CD4-positive, alpha-beta memory T cell (primary cell): ENCODE measurements around the gene QSOX2. TPM values are rescaled to one million over a fixed set of nuclear protein-coding genes. Genes with fewer than 3 reads are reported as not detected.

Source experiments
- CTCF ChIA-PET: fragments of 350-600 bp; sonication (Branson Sonifier 250); formaldehyde crosslinking; loops from one replicate; lab custom pipeline; 2021; ENCODE audit warnings: inconsistent platforms; ENCODE audit not compliant: partially characterized antibody; lab: Charles Lee
- POLR2A ChIA-PET: fragments of 350-600 bp; sonication (Branson Sonifier 250); formaldehyde crosslinking; loops from one replicate; lab custom pipeline; 2021; ENCODE audit not compliant: partially characterized antibody; lab: Charles Lee
- DNase-seq, 5 donors: peaks; one replicate each; pipeline versions ENCODE4 v3.0.0 to v3.0.0-alpha.2; 2020 to 2022; ENCODE audit warnings: mixed read lengths in 1 of 5
- H3K27ac ChIP-seq: one replicate; pipeline ENCODE4 v1.7.0; 2013; ENCODE audit warnings: low read depth, low read length
- H3K27me3 ChIP-seq: 2 replicates; pipeline ENCODE4 v1.7.0; 2013; ENCODE audit warnings: mild to moderate bottlenecking, low read length, moderate library complexity; ENCODE audit not compliant: insufficient read depth
- H3K36me3 ChIP-seq: 2 replicates; pipeline ENCODE4 v1.7.0; 2013; ENCODE audit warnings: mild to moderate bottlenecking, low read length, moderate library complexity; ENCODE audit not compliant: insufficient read depth
- H3K4me1 ChIP-seq: 2 replicates; pipeline ENCODE4 v1.7.0; 2013; ENCODE audit warnings: mild to moderate bottlenecking, low read length, moderate library complexity; ENCODE audit not compliant: insufficient read depth
- H3K4me3 ChIP-seq, 2 donors: one replicate each; pipeline ENCODE4 v1.7.0; 2013; ENCODE audit warnings: low read length in 2 of 2, mild to moderate bottlenecking in 1 of 2
- H3K9me3 ChIP-seq, 2 donors: one replicate each; pipeline ENCODE4 v1.7.0; 2013; ENCODE audit warnings: low read length in 2 of 2, control low read depth in 1 of 2; ENCODE audit not compliant: control insufficient read depth in 1 of 2
- H3K27ac Mint-ChIP-seq, 7 donors: one replicate each; pipeline ENCODE4 v1.8.0; 2020 to 2021; ENCODE audit warnings: mixed read lengths in 7 of 7, mild to moderate bottlenecking in 6 of 7, inconsistent platforms in 3 of 7, moderate library complexity in 3 of 7
- H3K27me3 Mint-ChIP-seq, 2 donors: one replicate each; pipeline ENCODE4 v1.8.0; 2020 to 2021; ENCODE audit warnings: mixed read lengths in 2 of 2
- H3K36me3 Mint-ChIP-seq, 2 donors: one replicate each; pipeline ENCODE4 v1.8.0; 2020 to 2021; ENCODE audit warnings: mixed read lengths in 2 of 2, inconsistent platforms in 1 of 2, mild to moderate bottlenecking in 1 of 2
- H3K4me1 Mint-ChIP-seq, 4 donors: one replicate each; pipeline ENCODE4 v1.8.0; 2020 to 2021; ENCODE audit warnings: mixed read lengths in 4 of 4, mild to moderate bottlenecking in 1 of 4
- H3K4me3 Mint-ChIP-seq, 8 donors: one replicate each; pipeline ENCODE4 v1.8.0; 2020 to 2021; ENCODE audit warnings: mixed read lengths in 8 of 8, mild to moderate bottlenecking in 7 of 8, moderate library complexity in 6 of 8, inconsistent platforms in 3 of 8
- H3K9me3 Mint-ChIP-seq, 8 donors: one replicate each; pipeline ENCODE4 v1.8.0; 2020 to 2021; ENCODE audit warnings: mixed read lengths in 8 of 8, mild to moderate bottlenecking in 5 of 8, inconsistent platforms in 3 of 8, moderate library complexity in 1 of 8
- intact Hi-C: fragments of 100-400 bp; cut with micrococcal nuclease; formaldehyde crosslinking; loops from one replicate; pipeline ENCODE4 v1.15.1; 2023
- polyA plus RNA-seq, 2 donors: library from polyadenylated mRNA; unstranded; fragments of 300-500 nt; fragmentation: Illumina TruSeq; gene quantifications; one replicate each; pipeline ENCODE4 v1.2.3, GENCODE V29; 2021
- total RNA-seq, 2 experiments: library from RNA; stranded (reverse); gene quantifications; one replicate each; pipeline ENCODE4 v1.2.3, GENCODE V29; 2021

Gene QSOX2
- total and polyA plus RNA-seq, 4 experiments from 2014 or later: 0.35 to 15.0 (median 7.9) TPM

DNA sequence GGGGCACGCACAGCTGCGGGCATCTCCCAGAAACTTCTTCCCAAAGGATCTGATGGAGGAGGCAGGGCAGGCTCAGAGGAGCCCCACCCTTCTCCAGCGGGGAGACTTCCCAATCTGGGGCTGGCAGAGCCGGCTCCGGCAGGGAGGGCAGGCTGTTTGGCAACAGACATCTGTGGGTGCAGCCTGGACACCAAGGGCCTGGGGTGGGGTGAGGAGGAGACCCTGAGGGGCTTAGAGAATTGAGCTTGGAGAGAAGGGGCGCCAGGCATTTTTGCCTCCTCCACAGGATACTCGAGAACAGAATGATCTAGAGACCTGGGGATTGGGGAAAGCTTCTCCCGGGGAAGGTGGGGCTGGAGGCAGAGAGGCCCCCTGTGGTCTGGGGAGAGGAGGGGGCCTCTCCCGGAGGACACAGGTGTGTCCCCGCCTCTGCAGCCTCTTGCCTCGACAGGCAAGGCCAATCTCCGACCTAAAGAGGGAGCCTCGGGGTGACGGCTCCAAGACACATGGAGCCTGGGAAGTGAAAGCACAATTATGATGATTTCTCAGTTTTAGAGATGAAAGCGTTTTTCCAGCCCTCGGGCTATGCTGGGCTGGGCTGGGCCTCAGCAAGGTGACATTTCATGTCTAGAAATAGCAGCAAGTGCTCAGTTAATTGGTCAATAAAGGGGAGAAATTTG is 49.1 kb downstream of the QSOX2 start:
- Histone ChIP-seq H3K27me3 (peaks cover 18% of the 10 kb centered on the region), H3K36me3 (no peaks in the 10 kb centered on the region), H3K9me3 (no peaks in the 10 kb centered on the region), H3K27ac (no peak overlapping the region), H3K4me3 (no peak overlapping the region), H3K4me1 (no peaks in the 10 kb centered on the region)
- Mint-ChIP-seq H3K4me3 (peak overlapping the region in 2 of 8 donors; percentile 45 to 48), H3K27me3 (peaks cover 28 to 32% of the 10 kb centered on the region in 2 donors), H3K4me1 (peaks cover 3 to 8% (median 5%) of the 10 kb centered on the region in 4 donors), H3K27ac (no peak overlapping the region), H3K9me3 (no peaks in the 10 kb centered on the region), H3K36me3 (no peaks in the 10 kb centered on the region)
- no peak for DNase-seq
- intact Hi-C loops: no loop called here
- ChIA-PET CTCF (no interaction called here), POLR2A (no interaction called here)

DNA sequence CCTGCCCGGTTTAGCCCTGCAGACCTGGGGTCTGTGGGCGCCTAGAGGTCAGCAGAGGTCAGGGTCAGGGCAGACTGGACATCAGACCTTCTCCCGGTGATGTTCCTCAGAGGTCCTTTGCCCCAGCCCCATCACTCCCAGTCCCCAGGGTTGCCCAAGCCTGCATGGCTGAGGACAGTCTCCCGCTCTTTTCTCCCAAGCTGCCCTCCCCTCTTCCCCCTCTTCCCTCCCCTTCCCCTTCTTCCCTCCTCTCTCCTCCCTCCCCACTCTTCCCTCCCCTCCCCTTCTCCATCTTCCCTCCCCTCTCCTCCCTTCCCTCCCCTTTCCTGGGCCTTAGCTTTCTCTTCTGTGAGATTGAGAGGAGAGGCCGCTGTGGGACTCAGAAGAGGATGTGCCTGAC is 51.1 kb downstream of the QSOX2 start:
- no peaks in the 10 kb centered on the region for H3K36me3 Mint-ChIP-seq
- Histone ChIP-seq H3K27ac (no peak overlapping the region), H3K36me3 (no peaks in the 10 kb centered on the region), H3K9me3 (no peaks in the 10 kb centered on the region), H3K27me3 (peaks cover 24% of the 10 kb centered on the region), H3K4me3 (no peak overlapping the region), H3K4me1 (no peaks in the 10 kb centered on the region)
- DNase-seq: no peak
- H3K27ac Mint-ChIP-seq: no peak overlapping the region
- CTCF ChIA-PET: no interaction called here
- H3K4me1 Mint-ChIP-seq: peaks cover 3 to 8% (median 5%) of the 10 kb centered on the region in 4 donors
- H3K9me3 Mint-ChIP-seq: no peaks in the 10 kb centered on the region
- peaks cover 28 to 33% of the 10 kb centered on the region in 2 donors for H3K27me3 Mint-ChIP-seq
- POLR2A ChIA-PET: no interaction called here
- intact Hi-C loops: no loop called here
- no peak overlapping the region for H3K4me3 Mint-ChIP-seq

DNA sequence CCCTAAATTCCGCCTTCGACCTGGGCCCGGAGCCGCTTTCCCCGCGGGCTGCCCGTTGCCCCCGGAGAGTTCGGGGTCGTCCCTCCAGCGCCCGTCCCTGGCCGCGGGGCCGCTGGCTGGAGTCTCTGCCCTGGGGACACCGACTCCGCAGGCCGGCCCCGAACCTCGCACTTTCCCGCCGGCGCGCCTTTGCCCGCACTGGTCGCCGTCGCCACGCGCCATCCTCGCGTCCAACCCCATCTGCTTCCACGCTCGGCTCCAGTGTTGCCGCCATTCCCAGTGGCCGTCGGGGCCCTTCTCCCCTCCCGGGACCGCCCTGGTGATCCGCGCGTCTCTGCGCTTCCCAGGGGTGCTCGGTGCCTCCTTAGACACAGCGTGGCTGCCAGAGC is 51.7 kb downstream of the QSOX2 start:
- intact Hi-C loops: no loop called here
- Mint-ChIP-seq H3K4me1 (peaks cover 3 to 8% (median 5%) of the 10 kb centered on the region in 4 donors), H3K27me3 (peaks cover 26 to 33% of the 10 kb centered on the region in 2 donors), H3K27ac (no peak overlapping the region), H3K9me3 (no peaks in the 10 kb centered on the region), H3K36me3 (no peaks in the 10 kb centered on the region), H3K4me3 (no peak overlapping the region)
- no peak for DNase-seq
- Histone ChIP-seq H3K27me3 (peaks cover 24% of the 10 kb centered on the region), H3K4me1 (no peaks in the 10 kb centered on the region), H3K9me3 (no peaks in the 10 kb centered on the region), H3K4me3 (no peak overlapping the region), H3K36me3 (no peaks in the 10 kb centered on the region), H3K27ac (no peak overlapping the region)
- ChIA-PET POLR2A (no interaction called here), CTCF (no interaction called here)

DNA sequence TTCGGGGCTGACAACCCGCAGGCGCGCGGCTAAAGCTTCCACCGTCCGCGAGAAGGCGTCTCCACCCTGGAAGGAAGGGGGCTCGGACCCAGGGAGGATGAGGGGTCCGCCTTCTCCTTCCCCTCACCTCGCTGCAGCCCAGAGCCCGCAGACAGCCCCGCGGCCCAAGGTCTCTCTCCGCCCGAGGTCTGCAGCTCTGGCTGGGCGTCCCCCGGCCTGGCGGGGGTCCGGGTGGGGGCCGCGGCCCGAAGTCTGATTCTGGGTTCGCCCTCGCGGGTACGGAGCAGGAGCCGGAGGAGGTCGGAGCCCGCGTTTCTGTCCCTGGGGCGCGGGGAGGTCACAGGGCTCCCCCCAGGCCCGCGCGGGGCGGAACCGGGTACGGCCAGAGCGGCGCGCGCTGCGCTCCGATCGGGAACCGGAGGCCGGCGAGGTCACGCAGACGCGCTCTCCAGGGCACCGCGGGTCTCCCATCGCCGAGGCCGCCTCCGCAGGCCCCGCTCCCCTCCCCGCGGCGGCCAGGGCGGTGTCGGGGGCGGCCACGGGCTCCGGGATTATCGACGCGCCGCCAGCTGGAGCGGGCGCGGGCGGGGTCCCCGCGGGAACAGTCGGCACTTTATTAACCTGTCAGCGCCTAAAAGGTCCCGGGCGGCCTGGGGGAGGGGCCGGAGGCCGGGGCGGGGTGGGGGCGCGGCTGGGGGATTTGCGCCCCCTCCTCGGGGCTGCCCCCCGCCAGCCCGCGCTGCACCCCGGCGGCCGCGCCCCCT is 52.3 kb downstream of the QSOX2 start:
- peaks cover 3 to 8% (median 5%) of the 10 kb centered on the region in 4 donors for H3K4me1 Mint-ChIP-seq
- Histone ChIP-seq H3K27me3 (peaks cover 23% of the 10 kb centered on the region), H3K27ac (no peak overlapping the region), H3K9me3 (no peaks in the 10 kb centered on the region), H3K36me3 (no peaks in the 10 kb centered on the region), H3K4me3 (no peak overlapping the region), H3K4me1 (no peaks in the 10 kb centered on the region)
- ChIA-PET CTCF (no interaction called here), POLR2A (no interaction called here)
- H3K27ac Mint-ChIP-seq: no peak overlapping the region
- H3K4me3 Mint-ChIP-seq: no peak overlapping the region
- no peaks in the 10 kb centered on the region for H3K9me3 Mint-ChIP-seq
- no peaks in the 10 kb centered on the region for H3K36me3 Mint-ChIP-seq
- H3K27me3 Mint-ChIP-seq: peaks cover 24 to 30% of the 10 kb centered on the region in 2 donors
- DNase-seq: no peak
- intact Hi-C loops: no loop called here

DNA sequence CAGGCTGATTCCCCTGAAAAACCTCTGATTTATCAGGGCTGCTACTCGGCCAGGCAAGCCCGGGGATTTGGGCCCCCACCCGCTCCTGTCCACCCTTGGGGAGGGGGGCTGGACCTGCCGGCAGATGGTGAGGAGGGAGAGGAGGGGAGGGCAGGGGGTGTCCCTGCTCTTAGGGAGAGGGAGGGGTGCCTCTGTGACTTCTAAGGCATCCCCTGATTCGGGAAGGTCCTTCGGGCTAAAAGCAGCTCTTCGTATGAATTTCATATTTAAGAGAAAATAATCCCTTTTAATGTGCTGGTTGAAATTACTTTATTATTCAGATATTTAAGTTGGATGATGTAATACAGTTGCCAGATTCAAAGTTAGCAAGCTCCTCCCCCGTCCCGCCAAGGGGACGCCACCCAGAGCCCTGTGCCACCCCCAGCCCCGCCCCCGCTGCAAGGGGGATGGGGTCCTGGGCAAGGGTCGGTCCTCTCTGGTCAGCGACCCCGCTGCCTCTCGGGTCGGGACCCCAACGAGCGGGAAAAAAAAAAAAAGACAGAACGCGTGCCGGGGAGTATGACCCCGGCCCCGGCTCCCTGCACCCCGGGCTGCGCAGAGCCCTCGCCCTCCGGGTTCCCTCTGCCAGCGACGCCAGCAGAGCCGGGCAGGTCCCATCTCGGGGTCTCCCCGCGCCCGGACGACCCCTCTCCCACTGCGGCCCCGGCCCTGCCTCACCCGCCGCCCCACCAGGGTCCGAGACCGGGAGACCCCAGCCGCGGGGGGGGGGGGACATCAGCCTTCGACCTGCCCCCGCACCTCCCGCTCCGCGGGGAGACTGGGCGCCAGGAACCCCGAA is 53.1 kb downstream of the QSOX2 start:
- no peak overlapping the region for H3K4me3 ChIP-seq
- H3K27me3 ChIP-seq: peaks cover 20% of the 10 kb centered on the region
- Mint-ChIP-seq H3K4me3 (no peak overlapping the region), H3K27ac (no peak overlapping the region), H3K9me3 (no peaks in the 10 kb centered on the region), H3K36me3 (no peaks in the 10 kb centered on the region), H3K4me1 (peaks cover 3 to 8% (median 5%) of the 10 kb centered on the region in 4 donors), H3K27me3 (peaks cover 24 to 31% of the 10 kb centered on the region in 2 donors)
- intact Hi-C loops: no loop called here
- no peak for DNase-seq
- H3K9me3 ChIP-seq: no peaks in the 10 kb centered on the region
- no peak overlapping the region for H3K27ac ChIP-seq
- H3K4me1 ChIP-seq: no peaks in the 10 kb centered on the region
- POLR2A ChIA-PET: no interaction called here
- CTCF ChIA-PET: no interaction called here
- H3K36me3 ChIP-seq: no peaks in the 10 kb centered on the region

DNA sequence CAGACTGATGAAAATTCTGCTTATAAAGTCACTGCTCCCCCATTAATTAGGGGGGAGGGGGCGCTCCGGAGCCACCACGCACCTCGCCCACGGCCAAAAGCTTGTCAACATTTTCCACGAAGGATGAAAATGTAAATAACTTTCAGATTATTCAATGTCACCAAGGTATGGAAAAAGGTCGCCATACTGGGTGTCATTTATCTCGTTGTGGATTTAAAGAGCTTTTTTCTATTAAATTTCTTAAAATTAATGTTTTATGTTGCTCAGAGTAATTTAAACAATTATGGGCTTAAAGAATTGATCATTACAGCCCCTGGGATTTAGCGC is 53.7 kb downstream of the QSOX2 start:
- no peaks in the 10 kb centered on the region for H3K4me1 ChIP-seq
- H3K36me3 ChIP-seq: no peaks in the 10 kb centered on the region
- Mint-ChIP-seq H3K27ac (no peak overlapping the region), H3K4me1 (peaks cover 3 to 7% (median 5%) of the 10 kb centered on the region in 4 donors), H3K4me3 (no peak overlapping the region), H3K27me3 (peaks cover 26 to 31% of the 10 kb centered on the region in 2 donors), H3K9me3 (no peaks in the 10 kb centered on the region), H3K36me3 (no peaks in the 10 kb centered on the region)
- no peaks in the 10 kb centered on the region for H3K9me3 ChIP-seq
- ChIA-PET POLR2A (no interaction called here), CTCF (no interaction called here)
- intact Hi-C loops: no loop called here
- H3K27me3 ChIP-seq: peaks cover 20% of the 10 kb centered on the region
- no peak overlapping the region for H3K27ac ChIP-seq
- no peak for DNase-seq
- no peak overlapping the region for H3K4me3 ChIP-seq
